CD4-positive, alpha-beta memory T cell (primary cell): ENCODE results near the gene SLFN13. TPM values are rescaled to one million over a fixed set of nuclear protein-coding genes. Genes with fewer than 3 reads are reported as not detected.
"Not testable (repeated sequence)": the region's sequence is repeated elsewhere in the genome, so short reads cannot be mapped to it uniquely, and the experiment has no call there.

Source experiments
- CTCF ChIA-PET: fragments of 350-600 bp; sonication (Branson Sonifier 250); formaldehyde crosslinking; loops from one replicate; lab custom pipeline; 2021; ENCODE audit warnings: inconsistent platforms; ENCODE audit not compliant: partially characterized antibody; lab: Charles Lee
- POLR2A ChIA-PET: fragments of 350-600 bp; sonication (Branson Sonifier 250); formaldehyde crosslinking; loops from one replicate; lab custom pipeline; 2021; ENCODE audit not compliant: partially characterized antibody; lab: Charles Lee
- DNase-seq, 5 donors: peaks; one replicate each; pipeline versions ENCODE4 v3.0.0 to v3.0.0-alpha.2; 2020 to 2022; ENCODE audit warnings: mixed read lengths in 1 of 5
- H3K27ac ChIP-seq: one replicate; pipeline ENCODE4 v1.7.0; 2013; ENCODE audit warnings: low read depth, low read length
- H3K27me3 ChIP-seq: 2 replicates; pipeline ENCODE4 v1.7.0; 2013; ENCODE audit warnings: mild to moderate bottlenecking, low read length, moderate library complexity; ENCODE audit not compliant: insufficient read depth
- H3K36me3 ChIP-seq: 2 replicates; pipeline ENCODE4 v1.7.0; 2013; ENCODE audit warnings: mild to moderate bottlenecking, low read length, moderate library complexity; ENCODE audit not compliant: insufficient read depth
- H3K4me1 ChIP-seq: 2 replicates; pipeline ENCODE4 v1.7.0; 2013; ENCODE audit warnings: mild to moderate bottlenecking, low read length, moderate library complexity; ENCODE audit not compliant: insufficient read depth
- H3K4me3 ChIP-seq, 2 donors: one replicate each; pipeline ENCODE4 v1.7.0; 2013; ENCODE audit warnings: low read length in 2 of 2, mild to moderate bottlenecking in 1 of 2
- H3K9me3 ChIP-seq, 2 donors: one replicate each; pipeline ENCODE4 v1.7.0; 2013; ENCODE audit warnings: low read length in 2 of 2, control low read depth in 1 of 2; ENCODE audit not compliant: control insufficient read depth in 1 of 2
- H3K27ac Mint-ChIP-seq, 7 donors: one replicate each; pipeline ENCODE4 v1.8.0; 2020 to 2021; ENCODE audit warnings: mixed read lengths in 7 of 7, mild to moderate bottlenecking in 6 of 7, inconsistent platforms in 3 of 7, moderate library complexity in 3 of 7
- H3K27me3 Mint-ChIP-seq, 2 donors: one replicate each; pipeline ENCODE4 v1.8.0; 2020 to 2021; ENCODE audit warnings: mixed read lengths in 2 of 2
- H3K36me3 Mint-ChIP-seq, 2 donors: one replicate each; pipeline ENCODE4 v1.8.0; 2020 to 2021; ENCODE audit warnings: mixed read lengths in 2 of 2, inconsistent platforms in 1 of 2, mild to moderate bottlenecking in 1 of 2
- H3K4me1 Mint-ChIP-seq, 4 donors: one replicate each; pipeline ENCODE4 v1.8.0; 2020 to 2021; ENCODE audit warnings: mixed read lengths in 4 of 4, mild to moderate bottlenecking in 1 of 4
- H3K4me3 Mint-ChIP-seq, 8 donors: one replicate each; pipeline ENCODE4 v1.8.0; 2020 to 2021; ENCODE audit warnings: mixed read lengths in 8 of 8, mild to moderate bottlenecking in 7 of 8, moderate library complexity in 6 of 8, inconsistent platforms in 3 of 8
- H3K9me3 Mint-ChIP-seq, 8 donors: one replicate each; pipeline ENCODE4 v1.8.0; 2020 to 2021; ENCODE audit warnings: mixed read lengths in 8 of 8, mild to moderate bottlenecking in 5 of 8, inconsistent platforms in 3 of 8, moderate library complexity in 1 of 8
- intact Hi-C: fragments of 100-400 bp; cut with micrococcal nuclease; formaldehyde crosslinking; loops from one replicate; pipeline ENCODE4 v1.15.1; 2023
- polyA plus RNA-seq, 2 donors: library from polyadenylated mRNA; unstranded; fragments of 300-500 nt; fragmentation: Illumina TruSeq; gene quantifications; one replicate each; pipeline ENCODE4 v1.2.3, GENCODE V29; 2021
- total RNA-seq, 2 experiments: library from RNA; stranded (reverse); gene quantifications; one replicate each; pipeline ENCODE4 v1.2.3, GENCODE V29; 2021

SLFN13 gene
- total and polyA plus RNA-seq, 4 experiments from 2014 or later = 5.4 to 27.3 (median 15.2) TPM

DNA sequence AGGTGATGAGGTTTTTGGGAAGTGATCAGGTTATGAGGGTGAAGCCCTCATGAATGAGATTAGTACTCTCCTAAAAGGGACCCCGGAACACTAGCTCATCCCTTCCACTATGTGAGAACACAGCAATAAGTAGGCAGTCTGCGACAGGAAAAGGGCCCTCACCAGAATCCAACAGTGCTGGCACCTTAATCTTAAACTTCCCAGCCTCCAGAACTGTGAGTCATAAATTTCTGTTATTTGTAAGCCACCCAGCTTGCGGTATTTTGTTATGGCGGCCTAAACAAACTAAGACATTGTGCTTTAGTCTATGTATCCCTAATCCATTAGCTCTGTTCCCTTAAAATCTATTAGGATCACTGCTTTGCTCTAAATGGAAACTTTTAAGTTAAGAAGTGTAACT is 24.8 kb downstream of the SLFN13 start:
- H3K36me3 ChIP-seq = no peaks in the 10 kb centered on the region
- H3K4me3 Mint-ChIP-seq = no peak overlapping the region
- H3K27me3 ChIP-seq = no peaks in the 10 kb centered on the region
- peaks cover 10% of the 10 kb centered on the region for H3K4me1 ChIP-seq
- peaks cover 19% of the 10 kb centered on the region in 2 donors for H3K36me3 Mint-ChIP-seq
- no peak overlapping the region for H3K4me3 ChIP-seq
- peaks cover 10 to 14% (median 12%) of the 10 kb centered on the region in 4 donors for H3K4me1 Mint-ChIP-seq
- intact Hi-C loops = no loop called here
- no peaks in the 10 kb centered on the region for H3K9me3 ChIP-seq
- peak overlapping the region in 2 of 7 donors; percentile 27 to 59 for H3K27ac Mint-ChIP-seq
- POLR2A ChIA-PET = no interaction called here
- DNase-seq = no peak
- H3K27me3 Mint-ChIP-seq = no peaks in the 10 kb centered on the region
- no peaks in the 10 kb centered on the region for H3K9me3 Mint-ChIP-seq
- CTCF ChIA-PET = no interaction called here
- no peak overlapping the region for H3K27ac ChIP-seq

- H3K27ac Mint-ChIP-seq, H3K4me3 ChIP-seq, H3K27me3 Mint-ChIP-seq, H3K36me3 ChIP-seq, intact Hi-C loops, H3K4me1 ChIP-seq, DNase-seq, H3K27me3 ChIP-seq, CTCF ChIA-PET, H3K27ac ChIP-seq, H3K4me1 Mint-ChIP-seq, H3K9me3 Mint-ChIP-seq, H3K4me3 Mint-ChIP-seq, H3K9me3 ChIP-seq: not testable (repeated sequence)
- H3K36me3 Mint-ChIP-seq = peaks cover 19 to 30% of the 10 kb centered on the region in 2 donors
- POLR2A ChIA-PET = interaction anchor here (0.6 to 1.7 kb wide), 2 partner anchors 8 to 11 kb away, joined by 3 read pairs; partner anchors contain the start of gene SLFN12
Observed at GRCh38 chr17:35421069-35421468, 27.5 kb downstream of the SLFN13 start.

- peaks cover 0 to 13% (median 2%) of the 10 kb centered on the region in 8 donors for H3K9me3 Mint-ChIP-seq
- Histone ChIP-seq H3K27ac (no peak overlapping the region), H3K4me1 (no peaks in the 10 kb centered on the region), H3K27me3 (no peaks in the 10 kb centered on the region), H3K36me3 (no peaks in the 10 kb centered on the region), H3K9me3 (no peaks in the 10 kb centered on the region), H3K4me3 (no peak overlapping the region)
- ChIA-PET POLR2A (no interaction called here), CTCF (no interaction called here)
- no peak for DNase-seq
- no peaks in the 10 kb centered on the region for H3K27me3 Mint-ChIP-seq
- H3K4me1 Mint-ChIP-seq = peaks cover 0 to 9% (median under 1%) of the 10 kb centered on the region in 4 donors
- intact Hi-C loops = no loop called here
- no peak overlapping the region for H3K4me3 Mint-ChIP-seq
- peaks cover 38 to 43% of the 10 kb centered on the region in 2 donors for H3K36me3 Mint-ChIP-seq
- H3K27ac Mint-ChIP-seq = peak overlapping the region in 1 of 7 donors; percentile 70
Observed at GRCh38 chr17:35416659-35417058, 31.9 kb downstream of the SLFN13 start.

DNA sequence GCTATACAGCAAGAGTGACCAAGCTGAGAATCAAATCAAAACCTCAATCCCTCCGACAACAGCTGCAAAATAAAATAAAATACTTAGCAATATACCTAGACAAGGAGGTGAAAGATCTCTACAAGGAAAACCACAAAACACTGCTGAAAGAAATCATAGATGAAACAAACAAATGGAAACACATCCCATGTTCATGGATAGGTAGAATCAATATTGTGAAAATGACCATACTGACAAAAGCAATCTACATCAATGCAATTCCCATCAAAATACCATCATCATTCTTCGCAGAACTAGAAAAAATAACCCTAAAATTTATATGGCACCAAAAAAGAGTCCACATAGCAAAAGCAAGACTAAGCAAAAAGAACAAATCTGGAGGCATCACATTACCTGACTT is 33.9 kb downstream of the SLFN13 start:
- DNase-seq, H3K27me3 ChIP-seq, CTCF ChIA-PET, H3K27ac Mint-ChIP-seq, intact Hi-C loops, H3K4me3 ChIP-seq, H3K36me3 ChIP-seq, H3K4me1 ChIP-seq, POLR2A ChIA-PET, H3K9me3 ChIP-seq, H3K4me1 Mint-ChIP-seq, H3K4me3 Mint-ChIP-seq, H3K27me3 Mint-ChIP-seq, H3K27ac ChIP-seq: not testable (repeated sequence)
- Mint-ChIP-seq H3K36me3 (peaks cover 50 to 56% of the 10 kb centered on the region in 2 donors), H3K9me3 (peaks cover 0 to 13% (median 2%) of the 10 kb centered on the region in 8 donors)

- Histone ChIP-seq H3K9me3 (no peaks in the 10 kb centered on the region), H3K4me1 (no peaks in the 10 kb centered on the region), H3K27me3 (no peaks in the 10 kb centered on the region), H3K36me3 (no peaks in the 10 kb centered on the region), H3K27ac (no peak overlapping the region), H3K4me3 (no peak overlapping the region)
- ChIA-PET POLR2A (interaction anchor here (0.7 to 1.2 kb wide), 2 partner anchors 11 to 44 kb away, joined by 3 read pairs; no protein-coding TSS in a partner anchor), CTCF (no interaction called here)
- intact Hi-C loops = no loop called here
- Mint-ChIP-seq H3K27me3 (no peaks in the 10 kb centered on the region), H3K4me1 (peaks cover 0 to 9% (median 0%) of the 10 kb centered on the region in 4 donors), H3K4me3 (no peak overlapping the region), H3K27ac (no peak overlapping the region), H3K36me3 (peaks cover 50 to 55% of the 10 kb centered on the region in 2 donors), H3K9me3 (peaks cover 0 to 13% (median 2%) of the 10 kb centered on the region in 8 donors)
- DNase-seq = no peak
Observed at GRCh38 chr17:35414247-35414646, 34.3 kb downstream of the SLFN13 start.

- Mint-ChIP-seq H3K9me3 (no peaks in the 10 kb centered on the region), H3K4me3 (no peak overlapping the region), H3K27ac (no peak overlapping the region), H3K27me3 (no peaks in the 10 kb centered on the region), H3K4me1 (peaks cover 0 to 2% (median 0%) of the 10 kb centered on the region in 4 donors), H3K36me3 (peaks cover 24 to 30% of the 10 kb centered on the region in 2 donors)
- H3K4me1 ChIP-seq = peaks cover 8% of the 10 kb centered on the region
- DNase-seq = no peak
- ChIA-PET POLR2A (no interaction called here), CTCF (no interaction called here)
- H3K4me3 ChIP-seq = no peak overlapping the region
- no peak overlapping the region for H3K27ac ChIP-seq
- H3K36me3 ChIP-seq = no peaks in the 10 kb centered on the region
- H3K9me3 ChIP-seq = no peaks in the 10 kb centered on the region
- H3K27me3 ChIP-seq = no peaks in the 10 kb centered on the region
- intact Hi-C loops = no loop called here
Observed at GRCh38 chr17:35407531-35407930, 41.0 kb downstream of the SLFN13 start.

DNA sequence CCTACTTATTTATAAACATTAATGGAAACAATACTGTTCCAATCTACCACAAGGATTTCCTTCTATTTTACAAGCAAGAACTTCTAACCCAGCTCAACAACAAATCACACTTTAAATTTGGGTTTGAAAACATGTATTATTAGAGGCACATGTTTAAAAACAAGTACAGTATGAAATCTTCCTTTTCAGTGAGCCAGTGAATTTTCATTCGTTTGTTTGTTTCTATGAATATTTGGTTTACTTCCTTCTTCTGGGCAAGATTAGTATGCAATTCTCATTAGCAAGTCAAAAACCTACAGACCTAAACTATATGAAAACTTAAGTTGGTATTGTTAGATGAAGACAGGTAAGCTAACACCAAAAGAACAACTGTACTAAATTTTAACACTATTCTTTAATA is 42.0 kb downstream of the SLFN13 start:
- ChIA-PET POLR2A (interaction anchor here (1.3 kb wide), 1 partner anchor 35 kb away, joined by 3 read pairs; no protein-coding TSS in a partner anchor), CTCF (no interaction called here)
- no peak overlapping the region for H3K4me3 ChIP-seq
- peaks cover 0 to 2% (median 0%) of the 10 kb centered on the region in 4 donors for H3K4me1 Mint-ChIP-seq
- H3K27me3 ChIP-seq = no peaks in the 10 kb centered on the region
- H3K9me3 Mint-ChIP-seq = no peaks in the 10 kb centered on the region
- H3K4me1 ChIP-seq = peaks cover 8% of the 10 kb centered on the region
- no peaks in the 10 kb centered on the region for H3K9me3 ChIP-seq
- no peak for DNase-seq
- H3K36me3 ChIP-seq = no peaks in the 10 kb centered on the region
- no peak overlapping the region for H3K27ac ChIP-seq
- H3K27me3 Mint-ChIP-seq = no peaks in the 10 kb centered on the region
- intact Hi-C loops = no loop called here
- peaks cover 21 to 27% of the 10 kb centered on the region in 2 donors for H3K36me3 Mint-ChIP-seq
- H3K4me3 Mint-ChIP-seq = no peak overlapping the region
- H3K27ac Mint-ChIP-seq = peak overlapping the region in 1 of 7 donors; percentile 2
